GM13976 (cell line): ENCODE results near the gene CAMKMT.

Source experiments
- DNase-seq: peaks from one replicate; pipeline ENCODE4 v3.0.0; 2012; ENCODE audit warnings: low spot score
- CTCF ChIP-seq: IDR thresholded peaks from 2 replicates; pipeline ENCODE4 v1.5.1; 2012; ENCODE audit warnings: borderline replicate concordance, mild to moderate bottlenecking; ENCODE audit not compliant: insufficient read depth; ENCODE audit errors: extremely low read depth, missing control alignments, control extremely low read depth
- in situ Hi-C: fragments of 300-500 bp; cut with MboI; formaldehyde crosslinking; loops from one replicate; pipeline ENCODE4 v1.12.0; 2022; ENCODE audit warnings: low sequenced_read_pairs, mixed read lengths, inconsistent platforms; ENCODE audit not compliant: unreplicated experiment

The CAMKMT gene

GRCh38 chr2:44731505-44731904, 369.8 kb downstream of the CAMKMT start:
- DNase-seq, result peak; percentile 30
- in situ Hi-C loops, result no loop called here
- TF ChIP-seq CTCF, result no peak

- no peak for DNase-seq
- in situ Hi-C loops, result no loop called here
- TF ChIP-seq CTCF, result no peak
Observed at GRCh38 chr2:44736270-44736942, 374.7 kb downstream of the CAMKMT start.

GRCh38 chr2:44740678-44741077, 378.9 kb downstream of the CAMKMT start:
- in situ Hi-C loops, result no loop called here
- no peak for DNase-seq
- TF ChIP-seq CTCF, result no peak

- no peak for DNase-seq
- in situ Hi-C loops, result no loop called here
- TF ChIP-seq CTCF, result no peak
Observed at GRCh38 chr2:44741507-44741906, 379.8 kb downstream of the CAMKMT start.

- no peak for TF ChIP-seq CTCF
- no peak for DNase-seq
- in situ Hi-C loops, result no loop called here
Observed at GRCh38 chr2:44742057-44742456, 380.3 kb downstream of the CAMKMT start.

- no peak for TF ChIP-seq CTCF
- DNase-seq, result no peak
- in situ Hi-C loops, result no loop called here
Observed at GRCh38 chr2:44743473-44743872, 381.7 kb downstream of the CAMKMT start.
